K562 (cell line): ENCODE data around the gene ATF3. TPM values are rescaled to one million over a fixed set of nuclear protein-coding genes. Genes with fewer than 3 reads are reported as not detected.

Source experiments
- CSDE1 ChIP-seq, 2 experiments: fragments of 450-650 bp; IDR thresholded peaks; 2 replicates each; pipeline ENCODE4 v1.6.1; 2016; ENCODE audit warnings: mild to moderate bottlenecking in 1 of 2
- HDAC3 ChIP-seq: fragments of 450-650 bp; IDR thresholded peaks from 2 replicates; pipeline ENCODE4 v1.6.1; 2018; ENCODE audit warnings: borderline replicate concordance, mild to moderate bottlenecking, moderate library complexity; ENCODE audit not compliant: partially characterized antibody
- SMAD3 ChIP-seq: fragments of 450-650 bp; formaldehyde crosslinking; conservative IDR thresholded peaks from 2 replicates; pipeline ENCODE4 v1.4.0; 2020; ENCODE audit warnings: mild to moderate bottlenecking
- TAF9B ChIP-seq: fragments of 450-650 bp; IDR thresholded peaks from 2 replicates; pipeline ENCODE4 v1.6.1; 2018; ENCODE audit warnings: mild to moderate bottlenecking; ENCODE audit not compliant: partially characterized antibody
- TEAD1 ChIP-seq, 2 experiments: fragments of 450-650 bp in 1 of 2; sonication (generic) in 1 of 2; formaldehyde crosslinking; IDR thresholded peaks; 2 replicates each; pipeline versions ENCODE4 v1.4.0 to v1.8.0; 2020 to 2022; ENCODE audit warnings: mild to moderate bottlenecking in 2 of 2, missing genetic modification reagents in 1 of 2
- TRIM28 ChIP-seq: fragments of 450-650 bp; IDR thresholded peaks from 2 replicates; pipeline ENCODE4 v1.6.1; 2017
- ZFP36 ChIP-seq: fragments of 150-350 bp; IDR thresholded peaks from 2 replicates; pipeline ENCODE4 v1.6.1; 2018; ENCODE audit warnings: low read length, low read depth; ENCODE audit not compliant: partially characterized antibody
- polyA plus RNA-seq, 8 experiments: library from polyadenylated mRNA; depleted of rRNA in 4 of 8; stranded (reverse) in 5 of 8; unstranded in 3 of 8; fragments of >200 nt; fragmentation: Nextera tagmentation in 2 of 8; fragmentation: Illumina TruSeq in 1 of 8; extraction: Ambion mirVana in 2 of 8; extraction: Trizol in 1 of 8; gene quantifications; 2 replicates each; pipeline versions ENCODE4 v1.2.1 to v1.2.3, GENCODE V29; 2011 to 2014; ENCODE audit warnings: inconsistent platforms in 1 of 8, missing spikeins in 1 of 8
- total RNA-seq, 7 experiments: library from RNA; depleted of rRNA in 6 of 7; stranded (reverse); fragments of >200 nt in 6 of 7; fragmentation: Illumina TruSeq in 2 of 7; extraction: Trizol in 2 of 7; gene quantifications; 2 replicates each; pipeline versions ENCODE4 v1.2.1 to v1.2.3, GENCODE V29; 2011 to 2021; ENCODE audit warnings: low replicate concordance in 1 of 7
- TF ChIP-seq, protein P1 (sequence below): fragments of 200-600 bp; sonication (generic); IDR thresholded peaks from one replicate; pipeline ENCODE4 v1.6.1; 2012; ENCODE audit warnings: mild to moderate bottlenecking, low read depth, low read length, inconsistent platforms
- TF ChIP-seq, protein P2 (sequence below): fragments of 250-450 bp; sonication (Bioruptor Pico); IDR thresholded peaks from 2 replicates; pipeline ENCODE4 v1.5.0; 2021
- TF ChIP-seq, protein P3 (sequence below): fragments of 200-800 bp; sonication (Bioruptor generic); IDR thresholded peaks from 2 replicates; pipeline ENCODE4 v1.6.1; 2017; ENCODE audit warnings: missing genetic modification characterization, missing compliant biosample characterization

Gene ATF3
- total and polyA plus RNA-seq, 9 of the 15 experiments (the other 6 are each of a cell fraction or from before 2014, with no cell fraction given) = 3.5 to 28.2 (median 19.8) TPM

DNA sequence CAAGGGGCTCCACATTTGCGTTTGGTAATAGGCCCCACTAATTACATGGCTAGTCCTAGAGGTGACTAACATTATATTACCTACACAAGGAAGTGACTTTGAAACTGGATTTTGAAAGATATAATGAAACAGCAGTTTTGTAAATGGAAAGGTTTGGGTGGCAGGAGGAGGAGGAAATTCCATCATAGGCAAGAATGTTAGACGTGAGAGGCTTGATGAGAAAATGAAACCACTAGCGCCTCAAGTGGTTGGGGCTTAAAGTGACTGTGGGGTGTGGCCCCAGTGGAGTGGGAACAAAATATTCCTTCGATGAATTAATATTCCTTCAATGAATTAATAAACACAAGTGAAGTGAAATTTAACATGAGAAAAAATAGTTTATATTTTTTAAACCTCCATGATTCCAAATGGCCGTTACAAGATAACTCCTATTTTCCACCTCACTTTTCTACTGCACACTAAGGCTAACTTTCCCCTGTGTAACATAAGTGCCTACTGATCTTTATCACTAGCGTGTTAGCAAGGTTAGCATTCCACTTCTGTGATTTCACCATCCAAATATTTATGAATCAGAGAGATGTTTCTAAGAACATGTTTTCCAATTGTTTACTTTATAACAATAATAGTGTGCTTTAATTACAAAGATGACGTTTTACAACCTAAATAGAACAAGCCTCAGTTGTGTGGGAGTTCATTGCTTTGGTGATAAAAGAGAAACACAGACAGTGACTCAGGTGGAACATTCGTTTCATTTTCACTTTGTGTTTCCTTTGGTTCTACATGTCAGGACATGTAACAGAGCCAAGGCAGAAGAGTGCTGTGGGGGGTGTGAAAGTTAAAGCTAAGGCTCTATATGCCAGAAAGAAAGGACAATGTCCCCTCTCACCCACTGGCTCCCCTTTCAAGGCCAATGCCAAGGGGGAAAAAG is 12.5 kb upstream of the ATF3 start (continued):
- TF ChIP-seq TAF9B (peak; percentile 48), ZFP36 (peak; percentile 30), SMAD3 (CRISPR knock-in tag) (0 out of 2 replicates have a peak, but pooled peaks have one; percentile 1), TRIM28 (no peak), HDAC3 (peak; percentile 67), CSDE1 (IDR thresholded peaks at IDR 0.05) (no peak), TEAD1 (CRISPR knock-in tag; IDR thresholded peaks at IDR 0.05) (peak in 1 of 2 experiments; percentile 44; a peak in 2 of 4 replicates)
- TF ChIP-seq, protein P1, sequence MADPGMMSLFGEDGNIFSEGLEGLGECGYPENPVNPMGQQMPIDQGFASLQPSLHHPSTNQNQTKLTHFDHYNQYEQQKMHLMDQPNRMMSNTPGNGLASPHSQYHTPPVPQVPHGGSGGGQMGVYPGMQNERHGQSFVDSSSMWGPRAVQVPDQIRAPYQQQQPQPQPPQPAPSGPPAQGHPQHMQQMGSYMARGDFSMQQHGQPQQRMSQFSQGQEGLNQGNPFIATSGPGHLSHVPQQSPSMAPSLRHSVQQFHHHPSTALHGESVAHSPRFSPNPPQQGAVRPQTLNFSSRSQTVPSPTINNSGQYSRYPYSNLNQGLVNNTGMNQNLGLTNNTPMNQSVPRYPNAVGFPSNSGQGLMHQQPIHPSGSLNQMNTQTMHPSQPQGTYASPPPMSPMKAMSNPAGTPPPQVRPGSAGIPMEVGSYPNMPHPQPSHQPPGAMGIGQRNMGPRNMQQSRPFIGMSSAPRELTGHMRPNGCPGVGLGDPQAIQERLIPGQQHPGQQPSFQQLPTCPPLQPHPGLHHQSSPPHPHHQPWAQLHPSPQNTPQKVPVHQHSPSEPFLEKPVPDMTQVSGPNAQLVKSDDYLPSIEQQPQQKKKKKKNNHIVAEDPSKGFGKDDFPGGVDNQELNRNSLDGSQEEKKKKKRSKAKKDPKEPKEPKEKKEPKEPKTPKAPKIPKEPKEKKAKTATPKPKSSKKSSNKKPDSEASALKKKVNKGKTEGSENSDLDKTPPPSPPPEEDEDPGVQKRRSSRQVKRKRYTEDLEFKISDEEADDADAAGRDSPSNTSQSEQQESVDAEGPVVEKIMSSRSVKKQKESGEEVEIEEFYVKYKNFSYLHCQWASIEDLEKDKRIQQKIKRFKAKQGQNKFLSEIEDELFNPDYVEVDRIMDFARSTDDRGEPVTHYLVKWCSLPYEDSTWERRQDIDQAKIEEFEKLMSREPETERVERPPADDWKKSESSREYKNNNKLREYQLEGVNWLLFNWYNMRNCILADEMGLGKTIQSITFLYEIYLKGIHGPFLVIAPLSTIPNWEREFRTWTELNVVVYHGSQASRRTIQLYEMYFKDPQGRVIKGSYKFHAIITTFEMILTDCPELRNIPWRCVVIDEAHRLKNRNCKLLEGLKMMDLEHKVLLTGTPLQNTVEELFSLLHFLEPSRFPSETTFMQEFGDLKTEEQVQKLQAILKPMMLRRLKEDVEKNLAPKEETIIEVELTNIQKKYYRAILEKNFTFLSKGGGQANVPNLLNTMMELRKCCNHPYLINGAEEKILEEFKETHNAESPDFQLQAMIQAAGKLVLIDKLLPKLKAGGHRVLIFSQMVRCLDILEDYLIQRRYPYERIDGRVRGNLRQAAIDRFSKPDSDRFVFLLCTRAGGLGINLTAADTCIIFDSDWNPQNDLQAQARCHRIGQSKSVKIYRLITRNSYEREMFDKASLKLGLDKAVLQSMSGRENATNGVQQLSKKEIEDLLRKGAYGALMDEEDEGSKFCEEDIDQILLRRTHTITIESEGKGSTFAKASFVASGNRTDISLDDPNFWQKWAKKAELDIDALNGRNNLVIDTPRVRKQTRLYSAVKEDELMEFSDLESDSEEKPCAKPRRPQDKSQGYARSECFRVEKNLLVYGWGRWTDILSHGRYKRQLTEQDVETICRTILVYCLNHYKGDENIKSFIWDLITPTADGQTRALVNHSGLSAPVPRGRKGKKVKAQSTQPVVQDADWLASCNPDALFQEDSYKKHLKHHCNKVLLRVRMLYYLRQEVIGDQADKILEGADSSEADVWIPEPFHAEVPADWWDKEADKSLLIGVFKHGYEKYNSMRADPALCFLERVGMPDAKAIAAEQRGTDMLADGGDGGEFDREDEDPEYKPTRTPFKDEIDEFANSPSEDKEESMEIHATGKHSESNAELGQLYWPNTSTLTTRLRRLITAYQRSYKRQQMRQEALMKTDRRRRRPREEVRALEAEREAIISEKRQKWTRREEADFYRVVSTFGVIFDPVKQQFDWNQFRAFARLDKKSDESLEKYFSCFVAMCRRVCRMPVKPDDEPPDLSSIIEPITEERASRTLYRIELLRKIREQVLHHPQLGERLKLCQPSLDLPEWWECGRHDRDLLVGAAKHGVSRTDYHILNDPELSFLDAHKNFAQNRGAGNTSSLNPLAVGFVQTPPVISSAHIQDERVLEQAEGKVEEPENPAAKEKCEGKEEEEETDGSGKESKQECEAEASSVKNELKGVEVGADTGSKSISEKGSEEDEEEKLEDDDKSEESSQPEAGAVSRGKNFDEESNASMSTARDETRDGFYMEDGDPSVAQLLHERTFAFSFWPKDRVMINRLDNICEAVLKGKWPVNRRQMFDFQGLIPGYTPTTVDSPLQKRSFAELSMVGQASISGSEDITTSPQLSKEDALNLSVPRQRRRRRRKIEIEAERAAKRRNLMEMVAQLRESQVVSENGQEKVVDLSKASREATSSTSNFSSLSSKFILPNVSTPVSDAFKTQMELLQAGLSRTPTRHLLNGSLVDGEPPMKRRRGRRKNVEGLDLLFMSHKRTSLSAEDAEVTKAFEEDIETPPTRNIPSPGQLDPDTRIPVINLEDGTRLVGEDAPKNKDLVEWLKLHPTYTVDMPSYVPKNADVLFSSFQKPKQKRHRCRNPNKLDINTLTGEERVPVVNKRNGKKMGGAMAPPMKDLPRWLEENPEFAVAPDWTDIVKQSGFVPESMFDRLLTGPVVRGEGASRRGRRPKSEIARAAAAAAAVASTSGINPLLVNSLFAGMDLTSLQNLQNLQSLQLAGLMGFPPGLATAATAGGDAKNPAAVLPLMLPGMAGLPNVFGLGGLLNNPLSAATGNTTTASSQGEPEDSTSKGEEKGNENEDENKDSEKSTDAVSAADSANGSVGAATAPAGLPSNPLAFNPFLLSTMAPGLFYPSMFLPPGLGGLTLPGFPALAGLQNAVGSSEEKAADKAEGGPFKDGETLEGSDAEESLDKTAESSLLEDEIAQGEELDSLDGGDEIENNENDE = no peak
- TF ChIP-seq, protein P2, sequence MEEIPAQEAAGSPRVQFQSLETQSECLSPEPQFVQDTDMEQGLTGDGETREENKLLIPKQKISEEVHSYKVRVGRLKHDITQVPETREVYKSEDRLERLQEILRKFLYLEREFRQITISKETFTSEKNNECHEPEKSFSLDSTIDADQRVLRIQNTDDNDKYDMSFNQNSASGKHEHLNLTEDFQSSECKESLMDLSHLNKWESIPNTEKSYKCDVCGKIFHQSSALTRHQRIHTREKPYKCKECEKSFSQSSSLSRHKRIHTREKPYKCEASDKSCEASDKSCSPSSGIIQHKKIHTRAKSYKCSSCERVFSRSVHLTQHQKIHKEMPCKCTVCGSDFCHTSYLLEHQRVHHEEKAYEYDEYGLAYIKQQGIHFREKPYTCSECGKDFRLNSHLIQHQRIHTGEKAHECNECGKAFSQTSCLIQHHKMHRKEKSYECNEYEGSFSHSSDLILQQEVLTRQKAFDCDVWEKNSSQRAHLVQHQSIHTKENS (CRISPR knock-in tag) = 0 out of 2 replicates have a peak, but pooled peaks have one; percentile 68
- TF ChIP-seq, protein P3, sequence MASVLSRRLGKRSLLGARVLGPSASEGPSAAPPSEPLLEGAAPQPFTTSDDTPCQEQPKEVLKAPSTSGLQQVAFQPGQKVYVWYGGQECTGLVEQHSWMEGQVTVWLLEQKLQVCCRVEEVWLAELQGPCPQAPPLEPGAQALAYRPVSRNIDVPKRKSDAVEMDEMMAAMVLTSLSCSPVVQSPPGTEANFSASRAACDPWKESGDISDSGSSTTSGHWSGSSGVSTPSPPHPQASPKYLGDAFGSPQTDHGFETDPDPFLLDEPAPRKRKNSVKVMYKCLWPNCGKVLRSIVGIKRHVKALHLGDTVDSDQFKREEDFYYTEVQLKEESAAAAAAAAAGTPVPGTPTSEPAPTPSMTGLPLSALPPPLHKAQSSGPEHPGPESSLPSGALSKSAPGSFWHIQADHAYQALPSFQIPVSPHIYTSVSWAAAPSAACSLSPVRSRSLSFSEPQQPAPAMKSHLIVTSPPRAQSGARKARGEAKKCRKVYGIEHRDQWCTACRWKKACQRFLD (CRISPR knock-in tag) = no peak; the same call in 1 of the 2 replicates
